NCI-H2196 (cell line): ENCODE data around the gene BTBD16.

Experiments
- DNase-seq: peaks from one replicate; lab custom pipeline; 2025; ENCODE audit not compliant: unreplicated experiment; lab: John Stamatoyannopoulos, UW

BTBD16 gene

DNA sequence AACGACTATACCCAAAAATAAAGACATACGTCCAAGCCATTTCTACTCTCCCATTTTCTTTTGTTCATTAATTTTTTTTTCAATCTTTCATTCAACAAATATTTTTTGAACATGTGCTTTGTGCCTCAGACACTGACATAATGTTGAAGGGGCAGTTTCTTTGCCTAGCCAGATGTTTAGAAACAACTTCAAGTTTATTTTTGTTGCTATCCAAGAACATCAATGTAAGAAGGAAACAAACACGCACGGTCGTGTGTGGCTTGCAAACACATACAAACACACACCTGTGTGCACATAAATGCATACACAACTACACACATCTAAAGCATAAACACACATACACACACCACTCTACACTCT is 39.9 kb downstream of the BTBD16 start:
- no peak for DNase-seq

- no peak for DNase-seq
Measured at GRCh38 chr10:122311716-122312115, 40.6 kb downstream of the BTBD16 start.

- DNase-seq, result no peak
Measured at GRCh38 chr10:122316224-122316884, 45.3 kb downstream of the BTBD16 start.

GRCh38 chr10:122321960-122322359 is 50.9 kb downstream of the BTBD16 start:
- DNase-seq, result no peak

- DNase-seq, result no peak
Measured at GRCh38 chr10:122323189-122323588, 52.1 kb downstream of the BTBD16 start.

GRCh38 chr10:122323941-122324675 is 53.0 kb downstream of the BTBD16 start:
- DNase-seq, result no peak

DNA sequence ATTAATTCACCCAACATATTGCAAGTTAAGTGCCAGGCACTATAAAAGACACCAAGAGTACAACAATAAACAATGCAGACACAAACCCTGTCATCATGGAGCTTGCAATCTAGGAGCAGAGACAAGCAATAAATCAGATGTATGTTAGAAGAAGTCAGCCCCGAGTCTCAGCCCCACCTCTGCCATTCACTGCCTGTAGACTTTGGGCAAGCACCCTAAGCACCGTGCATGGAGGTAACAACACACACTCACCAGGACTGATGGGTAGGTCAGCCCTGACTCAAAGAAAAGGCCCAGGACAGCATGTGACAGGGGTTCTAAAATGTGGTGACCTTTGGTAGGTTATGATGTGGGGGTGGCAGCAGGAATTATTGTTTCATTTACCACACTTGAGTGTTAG is 54.1 kb downstream of the BTBD16 start:
- DNase-seq, result no peak

GRCh38 chr10:122326385-122326784 is 55.3 kb downstream of the BTBD16 start:
- no peak for DNase-seq

DNA sequence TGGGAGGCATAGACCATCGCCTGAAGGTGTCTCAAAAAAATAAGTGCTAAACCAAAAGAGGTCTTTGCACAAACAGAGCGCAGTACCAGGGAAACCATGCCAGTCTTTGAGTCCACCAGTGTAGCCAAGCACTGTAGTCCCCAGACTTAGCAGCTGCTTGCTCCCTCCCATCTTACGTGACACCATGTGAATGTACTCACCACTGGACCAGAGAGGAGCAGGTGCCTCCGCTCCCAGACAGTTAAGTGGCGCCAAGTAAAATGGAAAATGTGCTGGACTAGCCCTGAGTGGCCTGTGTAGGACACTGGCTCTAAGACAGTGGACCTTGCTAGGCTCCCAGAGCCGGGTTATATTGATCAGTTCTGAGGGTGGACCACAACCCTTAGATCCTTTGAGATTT is 55.7 kb downstream of the BTBD16 start:
- DNase-seq, result no peak

DNA sequence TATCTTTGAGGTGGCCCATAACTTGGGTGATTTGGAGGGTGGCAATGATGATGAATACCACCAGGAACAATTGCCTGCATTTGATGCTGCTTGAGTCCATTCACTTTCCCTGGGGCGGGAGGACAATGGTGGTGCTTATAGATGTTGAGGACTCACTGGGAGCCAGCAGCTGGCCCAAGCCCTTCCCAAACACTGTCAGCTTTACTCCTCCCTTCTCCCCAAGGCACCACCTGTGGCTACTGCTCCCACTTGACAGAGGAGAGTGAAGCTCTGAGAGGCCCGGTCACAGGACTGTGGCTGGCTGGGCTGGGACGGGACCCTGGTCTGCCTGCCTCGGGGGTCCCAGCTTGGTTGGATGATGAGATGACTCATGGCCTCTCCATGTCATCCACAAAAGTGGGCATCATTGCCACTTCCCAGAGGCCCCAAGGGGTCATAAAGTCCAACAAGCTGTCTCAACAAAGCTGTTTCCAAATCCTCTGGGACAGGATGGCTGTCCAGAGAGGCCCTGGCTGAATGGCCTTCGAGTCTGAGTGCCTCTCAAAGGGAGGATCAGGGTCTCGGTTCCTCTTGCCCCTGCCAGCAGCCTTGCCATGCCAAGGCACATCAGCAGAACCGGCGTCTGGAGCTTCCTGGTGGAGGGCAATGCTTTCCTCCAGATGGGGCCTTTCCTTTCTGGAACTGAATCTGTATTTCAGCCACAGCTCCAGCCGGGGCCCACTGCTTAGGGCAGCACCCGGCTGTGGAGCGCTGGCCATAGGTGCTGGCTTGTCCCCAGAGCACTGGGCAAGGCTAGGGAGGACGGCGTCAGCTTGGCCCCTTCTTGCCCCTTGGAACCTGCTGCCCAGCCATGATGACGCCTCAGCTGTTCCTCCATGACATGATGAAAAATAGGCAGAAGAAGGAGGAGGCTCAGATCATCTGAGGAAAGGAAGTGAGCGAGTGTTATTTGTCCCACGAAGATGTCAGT is 56.4 kb downstream of the BTBD16 start:
- no peak for DNase-seq

DNA sequence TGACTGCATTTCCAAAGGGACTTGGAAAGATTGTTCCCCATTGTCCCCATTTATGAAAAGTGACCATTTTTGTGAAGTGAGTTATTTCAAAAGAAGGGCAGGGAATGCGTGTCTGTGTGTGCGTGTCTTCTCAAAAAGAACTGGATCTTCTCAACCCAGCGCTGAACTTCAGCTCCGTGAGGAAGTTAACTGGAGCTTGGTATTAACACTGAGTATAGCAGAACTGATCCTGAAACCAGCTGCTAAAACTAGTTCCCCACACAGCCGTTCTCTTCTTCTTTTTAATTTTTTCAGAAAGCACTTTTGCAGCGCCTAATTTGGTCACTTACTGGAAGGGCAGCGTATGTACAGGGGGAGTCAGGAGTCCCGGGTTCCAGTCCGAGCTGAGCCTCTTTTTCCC is 57.6 kb downstream of the BTBD16 start:
- no peak for DNase-seq

DNA sequence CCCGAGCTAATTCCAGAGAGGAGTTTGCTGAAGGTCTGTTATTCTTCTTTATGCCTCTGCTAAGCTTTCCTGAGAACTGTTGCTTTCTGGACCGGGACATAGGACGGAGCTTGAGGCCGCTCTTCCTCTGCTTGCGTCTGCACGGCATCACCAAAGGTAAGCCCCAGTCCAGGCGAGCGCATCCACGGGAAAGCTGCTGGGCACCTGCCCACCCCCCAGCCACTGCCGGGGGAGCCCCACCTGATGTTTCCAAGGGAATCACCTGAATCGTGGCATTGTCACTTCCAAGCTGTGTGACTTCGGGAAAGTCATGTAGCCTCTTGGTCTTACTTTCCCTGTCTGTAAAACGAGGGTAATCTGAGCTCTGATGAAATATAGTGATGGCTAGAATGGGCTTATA is 58.3 kb downstream of the BTBD16 start:
- DNase-seq, result no peak

DNA sequence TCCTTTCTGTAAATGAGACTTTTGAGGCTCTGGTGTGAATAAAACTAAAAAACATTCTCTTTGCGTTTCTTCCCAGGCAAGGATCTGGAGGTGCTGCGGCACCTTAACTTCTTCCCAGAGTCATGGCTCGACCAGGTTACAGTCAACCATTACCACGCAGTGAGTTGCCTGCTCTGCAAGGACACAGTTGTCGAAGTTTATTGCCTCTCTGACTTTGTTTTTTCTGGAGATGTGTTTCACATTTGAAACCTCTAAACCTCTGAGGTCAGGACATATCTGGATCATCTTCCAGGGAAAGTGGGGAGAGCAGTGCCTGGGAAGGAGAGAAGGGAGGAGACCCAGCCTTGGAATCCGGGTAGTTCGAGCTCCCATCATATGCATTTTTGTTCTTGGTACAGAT is 60.0 kb downstream of the BTBD16 start:
- no peak for DNase-seq

GRCh38 chr10:122331615-122332446 is 60.7 kb downstream of the BTBD16 start:
- DNase-seq, result no peak

- no peak for DNase-seq
Measured at GRCh38 chr10:122333037-122333436, 61.9 kb downstream of the BTBD16 start.

DNA sequence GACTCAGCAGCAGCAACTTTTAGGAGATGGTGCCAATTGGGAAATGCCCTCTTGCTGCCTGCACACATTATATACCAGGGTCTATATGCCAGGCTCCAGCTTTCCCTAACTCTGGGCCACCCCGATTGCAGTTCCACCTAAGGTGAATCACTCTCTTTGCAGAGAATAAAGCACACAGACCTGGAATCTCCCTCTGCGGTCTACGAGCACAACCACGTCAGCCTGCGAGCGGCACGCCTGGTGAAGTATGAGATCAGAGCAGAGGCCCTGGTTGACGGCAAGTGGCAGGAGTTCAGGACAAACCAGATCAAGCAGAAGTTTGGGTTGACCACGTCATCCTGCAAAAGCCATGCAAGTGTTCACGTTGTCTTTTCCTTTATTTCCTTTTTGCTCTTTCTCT is 65.2 kb downstream of the BTBD16 start:
- no peak for DNase-seq

DNA sequence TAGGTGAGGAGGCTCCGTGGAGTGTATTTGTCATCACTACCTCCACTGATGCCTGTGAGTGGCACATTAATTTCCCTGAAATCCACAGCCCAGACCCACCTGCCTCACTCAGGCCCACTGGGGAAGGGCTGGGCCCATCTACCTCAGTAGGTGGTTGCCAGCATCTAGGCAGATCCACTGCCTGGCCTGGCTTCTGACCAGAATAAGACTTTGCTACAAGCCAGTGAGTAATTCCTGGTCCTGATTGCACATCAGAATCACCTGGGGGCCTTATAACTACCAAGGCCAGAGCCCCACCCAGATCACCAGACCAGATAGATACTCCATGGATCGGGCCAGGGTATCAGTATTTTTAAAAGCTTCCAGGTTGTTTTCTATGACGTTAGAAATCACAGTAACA is 65.9 kb downstream of the BTBD16 start:
- DNase-seq, result no peak

DNA sequence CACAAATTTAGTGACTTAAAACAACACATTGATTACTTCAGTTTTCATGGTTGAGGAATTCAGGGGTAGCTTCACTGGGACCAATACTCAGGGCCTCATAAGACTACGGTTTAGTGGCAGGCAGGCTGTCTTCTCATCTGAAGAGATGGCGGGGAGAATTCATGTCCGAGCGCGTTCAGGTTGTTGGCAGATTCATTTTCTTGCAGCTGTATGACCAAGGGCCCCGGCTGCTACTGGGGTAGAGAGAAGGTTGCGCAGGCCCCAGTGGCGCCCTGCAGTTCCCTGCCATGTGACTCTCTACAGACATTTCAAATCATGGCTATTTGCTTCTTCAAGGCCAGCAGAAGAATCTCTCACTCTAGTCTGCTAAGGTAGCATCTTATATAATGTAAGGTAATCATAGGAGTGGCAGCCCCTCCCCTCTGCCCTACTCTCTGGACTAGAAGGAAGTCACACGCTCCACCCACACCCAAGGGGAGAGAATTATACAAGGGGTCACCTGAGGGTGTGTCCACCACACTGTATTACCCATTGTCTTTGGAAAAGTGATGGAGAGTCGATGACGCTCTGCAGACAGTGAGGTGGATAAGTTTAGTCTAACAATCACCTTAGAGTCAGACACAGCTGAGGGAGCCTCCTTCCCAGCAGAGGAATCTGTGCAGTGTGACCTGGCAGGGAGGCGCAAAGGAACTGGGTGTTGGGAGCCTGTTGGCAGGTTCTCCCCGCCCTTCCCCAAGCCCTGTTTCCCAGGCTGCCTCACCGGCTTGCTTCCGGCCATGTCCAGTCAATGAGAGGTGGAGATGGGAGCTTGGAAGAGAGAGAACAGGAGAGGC is 67.7 kb downstream of the BTBD16 start:
- DNase-seq, result no peak

GRCh38 chr10:122341141-122341810 is 70.2 kb downstream of the BTBD16 start:
- DNase-seq, result no peak
